HepG2 (cell line): ENCODE data around the gene PRR19. TPM values are rescaled to one million over a fixed set of nuclear protein-coding genes. Genes with fewer than 3 reads are reported as not detected.
A peak's percentile ranks its signal among the peaks of the same experiment; 100 is the strongest.

Source experiments
- ATF3 ChIP-seq: sonication (generic); formaldehyde crosslinking; IDR thresholded peaks from 2 replicates; pipeline ENCODE4 v1.4.0; 2020; ENCODE audit warnings: missing genetic modification reagents
- BCL6 ChIP-seq: IDR thresholded peaks from 2 replicates; pipeline ENCODE4 v1.6.1; 2016; ENCODE audit warnings: missing genetic modification reagents, missing compliant biosample characterization
- CHD2 ChIP-seq: IDR thresholded peaks from 2 replicates; pipeline ENCODE4 v1.6.1; 2011; ENCODE audit warnings: low read depth, low read length, improper control_type of control experiment
- GFI1 ChIP-seq: sonication (generic); formaldehyde crosslinking; IDR thresholded peaks from 2 replicates; pipeline ENCODE4 v1.5.0; 2020; ENCODE audit warnings: missing genetic modification reagents, mild to moderate bottlenecking, borderline replicate concordance
- IRX3 ChIP-seq: sonication (generic); formaldehyde crosslinking; IDR thresholded peaks from 2 replicates; pipeline ENCODE4 v1.8.1; 2023; ENCODE audit warnings: mild to moderate bottlenecking, low read depth, missing genetic modification reagents, borderline replicate concordance
- KDM1A ChIP-seq: IDR thresholded peaks from 2 replicates; pipeline ENCODE4 v1.6.1; 2016; ENCODE audit warnings: missing compliant biosample characterization
- KDM6A ChIP-seq: IDR thresholded peaks from 2 replicates; pipeline ENCODE4 v1.6.1; 2016; ENCODE audit warnings: low read depth
- MIER3 ChIP-seq: IDR thresholded peaks from 2 replicates; pipeline ENCODE4 v1.6.1; 2016; ENCODE audit warnings: missing compliant biosample characterization, borderline replicate concordance
- MXI1 ChIP-seq: IDR thresholded peaks from 3 replicates; pipeline ENCODE4 v1.6.1; 2012; ENCODE audit warnings: low read depth, low read length, inconsistent platforms, borderline replicate concordance
- PAWR ChIP-seq: sonication (generic); formaldehyde crosslinking; IDR thresholded peaks from 2 replicates; pipeline ENCODE4 v1.4.0; 2020; ENCODE audit warnings: missing genetic modification reagents, mild to moderate bottlenecking, borderline replicate concordance
- RAD51 ChIP-seq: fragments of 450-650 bp; IDR thresholded peaks from 2 replicates; pipeline ENCODE4 v1.6.1; 2016; ENCODE audit warnings: borderline replicate concordance
- RXRA ChIP-seq: sonication (generic); formaldehyde crosslinking; IDR thresholded peaks from 2 replicates; pipeline ENCODE4 v1.5.1; 2020; ENCODE audit warnings: missing genetic modification reagents
- SP1 ChIP-seq, 2 experiments: fragments of 450-650 bp in 1 of 2; sonication (generic) in 1 of 2; formaldehyde crosslinking in 1 of 2; IDR thresholded peaks; 2 replicates each; pipeline versions ENCODE4 v1.4.0 to v1.6.1; 2016 to 2020; ENCODE audit warnings: missing genetic modification reagents in 1 of 2
- SYNCRIP ChIP-seq: fragments of 200-400 bp; formaldehyde crosslinking; IDR thresholded peaks from 2 replicates; pipeline ENCODE4 v1.6.1; 2018; ENCODE audit warnings: mild to moderate bottlenecking, low read depth, low read length; ENCODE audit not compliant: insufficient read depth
- ZBTB20 ChIP-seq: sonication (generic); formaldehyde crosslinking; IDR thresholded peaks from 2 replicates; pipeline ENCODE4 v1.8.1; 2023; ENCODE audit warnings: missing genetic modification reagents, low read depth, mild to moderate bottlenecking, borderline replicate concordance
- ZFP41 ChIP-seq: sonication (generic); formaldehyde crosslinking; IDR thresholded peaks from 2 replicates; pipeline ENCODE4 v1.4.0; 2020; ENCODE audit warnings: mild to moderate bottlenecking, missing genetic modification reagents, borderline replicate concordance
- ZNF430 ChIP-seq: sonication (generic); formaldehyde crosslinking; IDR thresholded peaks from 2 replicates; pipeline ENCODE4 v1.9.0; 2021; ENCODE audit warnings: mild to moderate bottlenecking, missing genetic modification reagents
- ZNF749 ChIP-seq: sonication (generic); formaldehyde crosslinking; IDR thresholded peaks from 2 replicates; pipeline ENCODE4 v1.8.0; 2022; ENCODE audit warnings: mild to moderate bottlenecking, missing genetic modification reagents, moderate library complexity, borderline replicate concordance
- polyA plus RNA-seq, 8 experiments: library from polyadenylated mRNA; depleted of rRNA in 3 of 8; stranded (reverse) in 7 of 8; unstranded in 1 of 8; fragments of >200 nt; fragmentation: Illumina TruSeq in 4 of 8; extraction: Trizol in 4 of 8; gene quantifications; 2 replicates each; pipeline versions ENCODE4 v1.2.1 to v1.2.3, GENCODE V29; 2011 to 2016; ENCODE audit warnings: low read depth in 4 of 8, missing spikeins in 1 of 8, mixed read lengths in 1 of 8; ENCODE audit not compliant: insufficient read depth in 1 of 8
- total RNA-seq, 5 experiments: library from RNA; depleted of rRNA; stranded (reverse); fragments of >200 nt; fragmentation: Illumina TruSeq; extraction: Trizol; gene quantifications; 2 replicates each; pipeline ENCODE4 v1.2.3, GENCODE V29; 2016; ENCODE audit warnings: low read depth in 1 of 5
- TF ChIP-seq, protein P1 (sequence below): sonication (generic); formaldehyde crosslinking; IDR thresholded peaks from 2 replicates; pipeline ENCODE4 v1.4.0; 2020; ENCODE audit warnings: mild to moderate bottlenecking, missing genetic modification reagents

The PRR19 gene
- total and polyA plus RNA-seq, 2 of the 13 experiments (the other 11 are each of a cell fraction or from before 2014, with no cell fraction given): 0.21 to 0.33 TPM

DNA sequence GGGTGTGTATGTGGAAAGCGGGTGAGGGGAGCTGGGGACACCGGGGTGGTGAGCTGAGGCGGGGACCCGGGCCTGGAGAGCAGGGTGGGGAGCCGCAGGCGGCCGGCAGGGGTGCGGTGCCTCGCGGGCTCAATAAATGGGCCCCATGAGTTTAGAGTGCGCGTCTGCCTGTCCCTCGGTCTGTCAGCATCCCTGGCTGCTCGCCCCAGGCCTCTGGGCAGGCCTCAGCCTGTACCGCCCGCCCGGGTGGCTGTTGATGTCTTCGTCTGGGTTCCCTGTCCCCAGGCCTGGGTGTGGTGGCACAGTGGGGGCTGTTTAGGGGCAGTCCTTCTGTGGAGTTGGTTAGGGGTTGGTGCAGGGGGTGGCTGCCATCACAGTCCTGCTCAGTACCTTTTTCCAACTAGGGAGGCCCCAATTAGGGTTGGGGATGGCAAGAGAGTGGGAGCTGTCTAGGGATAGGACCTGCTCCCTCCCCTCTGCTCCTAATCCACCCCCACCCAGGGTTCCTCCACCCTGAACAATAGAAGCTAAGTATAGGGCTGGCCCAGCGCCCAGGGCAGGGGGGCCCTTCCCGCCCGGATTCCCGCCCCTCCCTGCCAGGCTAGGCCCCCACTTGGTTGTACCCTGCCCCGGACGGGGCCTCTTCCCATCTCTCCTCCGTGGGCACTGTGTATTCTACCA, 20.6 kb upstream of the PRR19 start (continued):
- peak; percentile 17; the same call in 1 of the 2 replicates for TF ChIP-seq BCL6 (CRISPR knock-in tag)
- TF ChIP-seq MIER3 (CRISPR knock-in tag): no peak
- peak; percentile 29; the same call in 1 of the 2 replicates for TF ChIP-seq GFI1 (CRISPR knock-in tag)
- 0 out of 2 replicates have a peak, but pooled peaks have one; percentile 13 for TF ChIP-seq KDM6A (CRISPR knock-in tag)
- TF ChIP-seq MXI1: no peak
- TF ChIP-seq, protein P1, sequence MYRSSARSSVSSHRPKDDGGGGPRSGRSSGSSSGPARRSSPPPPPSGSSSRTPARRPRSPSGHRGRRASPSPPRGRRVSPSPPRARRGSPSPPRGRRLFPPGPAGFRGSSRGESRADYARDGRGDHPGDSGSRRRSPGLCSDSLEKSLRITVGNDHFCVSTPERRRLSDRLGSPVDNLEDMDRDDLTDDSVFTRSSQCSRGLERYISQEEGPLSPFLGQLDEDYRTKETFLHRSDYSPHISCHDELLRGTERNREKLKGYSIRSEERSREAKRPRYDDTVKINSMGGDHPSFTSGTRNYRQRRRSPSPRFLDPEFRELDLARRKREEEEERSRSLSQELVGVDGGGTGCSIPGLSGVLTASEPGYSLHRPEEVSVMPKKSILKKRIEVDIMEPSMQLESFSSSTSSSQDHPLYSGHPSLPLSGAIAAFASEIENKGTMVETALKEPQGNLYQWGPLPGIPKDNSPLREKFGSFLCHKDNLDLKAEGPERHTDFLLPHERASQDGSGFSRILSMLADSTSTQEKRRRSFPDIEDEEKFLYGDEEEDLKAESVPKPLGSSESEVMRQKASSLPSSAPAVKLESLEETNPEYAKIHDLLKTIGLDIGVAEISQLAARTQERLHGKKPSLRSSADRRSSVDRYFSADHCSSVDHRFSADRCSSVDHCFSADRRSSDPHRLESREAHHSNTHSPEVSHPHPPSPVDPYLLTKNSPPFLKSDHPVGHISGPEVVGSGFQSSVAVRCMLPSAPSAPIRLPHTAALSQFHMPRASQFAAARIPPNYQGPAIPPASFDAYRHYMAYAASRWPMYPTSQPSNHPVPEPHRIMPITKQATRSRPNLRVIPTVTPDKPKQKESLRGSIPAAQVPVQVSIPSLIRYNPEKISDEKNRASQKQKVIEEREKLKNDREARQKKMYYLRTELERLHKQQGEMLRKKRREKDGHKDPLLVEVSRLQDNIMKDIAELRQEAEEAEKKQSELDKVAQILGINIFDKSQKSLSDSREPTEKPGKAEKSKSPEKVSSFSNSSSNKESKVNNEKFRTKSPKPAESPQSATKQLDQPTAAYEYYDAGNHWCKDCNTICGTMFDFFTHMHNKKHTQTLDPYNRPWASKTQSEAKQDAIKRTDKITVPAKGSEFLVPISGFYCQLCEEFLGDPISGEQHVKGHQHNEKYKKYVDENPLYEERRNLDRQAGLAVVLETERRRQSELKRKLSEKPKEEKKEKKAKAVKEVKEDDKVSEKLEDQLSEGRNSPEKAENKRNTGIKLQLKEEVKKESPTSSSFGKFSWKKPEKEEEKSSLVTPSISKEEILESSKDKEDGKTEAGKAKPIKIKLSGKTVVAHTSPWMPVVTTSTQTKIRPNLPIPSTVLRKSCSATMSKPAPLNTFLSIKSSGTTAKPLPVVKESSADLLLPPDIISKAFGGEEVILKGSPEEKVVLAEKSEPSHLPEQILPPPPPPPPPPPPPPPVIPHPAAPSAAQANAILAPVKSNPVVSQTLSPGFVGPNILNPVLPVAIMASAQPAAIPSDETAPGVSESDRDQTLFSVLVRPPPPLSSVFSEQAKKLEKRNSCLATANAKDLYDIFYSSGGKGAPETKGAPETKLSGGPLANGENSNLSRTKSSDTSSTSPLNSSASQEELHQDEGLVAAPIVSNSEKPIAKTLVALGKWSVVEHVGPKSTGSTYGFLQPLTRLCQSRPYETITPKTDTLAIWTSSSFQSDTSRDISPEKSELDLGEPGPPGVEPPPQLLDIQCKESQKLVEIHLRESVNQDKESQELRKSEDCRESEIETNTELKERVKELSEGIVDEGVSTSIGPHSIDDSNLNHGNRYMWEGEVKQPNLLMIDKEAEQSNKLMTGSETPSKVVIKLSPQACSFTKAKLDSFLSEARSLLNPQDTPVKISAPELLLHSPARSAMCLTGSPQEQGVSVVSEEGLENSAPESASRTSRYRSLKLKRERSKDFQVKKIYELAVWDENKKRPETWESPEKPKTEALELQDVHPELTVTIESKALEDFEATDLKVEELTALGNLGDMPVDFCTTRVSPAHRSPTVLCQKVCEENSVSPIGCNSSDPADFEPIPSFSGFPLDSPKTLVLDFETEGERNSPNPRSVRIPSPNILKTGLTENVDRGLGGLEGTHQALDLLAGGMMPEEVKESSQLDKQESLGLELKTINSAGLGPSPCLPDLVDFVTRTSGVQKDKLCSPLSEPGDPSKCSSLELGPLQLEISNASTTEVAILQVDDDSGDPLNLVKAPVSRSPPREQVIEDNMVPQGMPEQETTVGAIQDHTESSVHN (CRISPR knock-in tag): no peak
- 0 out of 2 replicates have a peak, but pooled peaks have one; percentile 45 for TF ChIP-seq ZBTB20 (CRISPR knock-in tag)
- TF ChIP-seq RXRA (CRISPR knock-in tag): 0 out of 2 replicates have a peak, but pooled peaks have one; percentile 23
- TF ChIP-seq CHD2: no peak
- TF ChIP-seq PAWR: no peak
- no peak for TF ChIP-seq IRX3 (CRISPR knock-in tag)
- TF ChIP-seq ZFP41 (CRISPR knock-in tag): no peak
- TF ChIP-seq ATF3 (CRISPR knock-in tag): no peak
- TF ChIP-seq RAD51: no peak
- peak; percentile 62; the same call in 1 of the 2 replicates for TF ChIP-seq ZNF430
- TF ChIP-seq SYNCRIP: no peak
- no peak for TF ChIP-seq KDM1A (CRISPR knock-in tag)
- TF ChIP-seq ZNF749: no peak
- no peak for TF ChIP-seq SP1 (IDR thresholded peaks at IDR 0.05)
- no peak for TF ChIP-seq SP1 (CRISPR knock-in tag; IDR thresholded peaks at IDR 0.05)
